ENCODE measurements around the gene ADAM12.

ADAM12 gene

GRCh38 chr10:126022841-126023240 is 365.4 kb downstream of the ADAM12 start:
- H3K36me3 Mint-ChIP-seq (ENCODE audit: low read depth), result peaks cover 50% of the 10 kb centered on the region
- peaks cover 26% of the 10 kb centered on the region for H3K9me3 Mint-ChIP-seq
- no peaks in the 10 kb centered on the region for H3K27me3 Mint-ChIP-seq (ENCODE audit: low read depth)
- no peak for TF ChIP-seq CTCF (IDR thresholded peaks at IDR 0.05; ENCODE audit: unreplicated experiment in 3 of 3)
- H3K4me3 Mint-ChIP-seq, result no peak overlapping the region
- peaks cover 5% of the 10 kb centered on the region for H3K4me1 Mint-ChIP-seq
- no peak overlapping the region for H3K27ac Mint-ChIP-seq

- H3K36me3 Mint-ChIP-seq (ENCODE audit: low read depth), result peaks cover 42% of the 10 kb centered on the region
- no peak overlapping the region for H3K4me3 Mint-ChIP-seq
- peaks cover 19% of the 10 kb centered on the region for H3K9me3 Mint-ChIP-seq
- H3K27ac Mint-ChIP-seq, result peak overlapping the region in 2 of 3 experiments; percentile 42 to 43
- no peaks in the 10 kb centered on the region for H3K27me3 Mint-ChIP-seq (ENCODE audit: low read depth)
- peaks cover 14% of the 10 kb centered on the region for H3K4me1 Mint-ChIP-seq
- no peak for TF ChIP-seq CTCF (IDR thresholded peaks at IDR 0.05; ENCODE audit: unreplicated experiment in 3 of 3)
These were observed 366.3 kb downstream of the ADAM12 start for GRCh38 chr10:126021833-126022500.

GRCh38 chr10:126017961-126018560 is 370.2 kb downstream of the ADAM12 start:
- H3K27ac Mint-ChIP-seq, result peak overlapping the region; percentile 38 to 85 (median 79)
- H3K36me3 Mint-ChIP-seq (ENCODE audit: low read depth), result peaks cover 18% of the 10 kb centered on the region
- no peak overlapping the region for H3K4me3 Mint-ChIP-seq
- no peaks in the 10 kb centered on the region for H3K27me3 Mint-ChIP-seq (ENCODE audit: low read depth)
- H3K9me3 Mint-ChIP-seq, result no peaks in the 10 kb centered on the region
- H3K4me1 Mint-ChIP-seq, result peaks cover 32% of the 10 kb centered on the region
- no peak for TF ChIP-seq CTCF (IDR thresholded peaks at IDR 0.05; ENCODE audit: unreplicated experiment in 3 of 3)

- H3K36me3 Mint-ChIP-seq (ENCODE audit: low read depth), result peaks cover 22% of the 10 kb centered on the region
- peak overlapping the region in 1 of 3 experiments; percentile 14 for H3K4me3 Mint-ChIP-seq
- H3K4me1 Mint-ChIP-seq, result peaks cover 32% of the 10 kb centered on the region
- no peak for TF ChIP-seq CTCF (IDR thresholded peaks at IDR 0.05; ENCODE audit: unreplicated experiment in 3 of 3)
- no peaks in the 10 kb centered on the region for H3K27me3 Mint-ChIP-seq (ENCODE audit: low read depth)
- H3K27ac Mint-ChIP-seq, result peak overlapping the region; percentile 60 to 85 (median 79)
- H3K9me3 Mint-ChIP-seq, result peaks cover 3% of the 10 kb centered on the region
These were observed 371.4 kb downstream of the ADAM12 start for GRCh38 chr10:126016882-126017281.

GRCh38 chr10:126016156-126016805 is 372.0 kb downstream of the ADAM12 start:
- Mint-ChIP-seq H3K4me1 (peaks cover 32% of the 10 kb centered on the region), H3K9me3 (peaks cover 4% of the 10 kb centered on the region), H3K4me3 (no peak overlapping the region), H3K27me3 (ENCODE audit: low read depth) (no peaks in the 10 kb centered on the region), H3K27ac (peak overlapping the region; percentile 60 to 85 (median 79)), H3K36me3 (ENCODE audit: low read depth) (peaks cover 26% of the 10 kb centered on the region)
- TF ChIP-seq CTCF (IDR thresholded peaks at IDR 0.05; ENCODE audit: unreplicated experiment in 3 of 3), result no peak

Data from nephron (organoid).